ENCODE measurements around the gene FDXR. TPM values are rescaled to one million over a fixed set of nuclear protein-coding genes. Genes with fewer than 3 reads are reported as not detected.

The FDXR gene
- 10 to 100 TPM; 20.0 to 24.3 TPM for total RNA-seq

DNA sequence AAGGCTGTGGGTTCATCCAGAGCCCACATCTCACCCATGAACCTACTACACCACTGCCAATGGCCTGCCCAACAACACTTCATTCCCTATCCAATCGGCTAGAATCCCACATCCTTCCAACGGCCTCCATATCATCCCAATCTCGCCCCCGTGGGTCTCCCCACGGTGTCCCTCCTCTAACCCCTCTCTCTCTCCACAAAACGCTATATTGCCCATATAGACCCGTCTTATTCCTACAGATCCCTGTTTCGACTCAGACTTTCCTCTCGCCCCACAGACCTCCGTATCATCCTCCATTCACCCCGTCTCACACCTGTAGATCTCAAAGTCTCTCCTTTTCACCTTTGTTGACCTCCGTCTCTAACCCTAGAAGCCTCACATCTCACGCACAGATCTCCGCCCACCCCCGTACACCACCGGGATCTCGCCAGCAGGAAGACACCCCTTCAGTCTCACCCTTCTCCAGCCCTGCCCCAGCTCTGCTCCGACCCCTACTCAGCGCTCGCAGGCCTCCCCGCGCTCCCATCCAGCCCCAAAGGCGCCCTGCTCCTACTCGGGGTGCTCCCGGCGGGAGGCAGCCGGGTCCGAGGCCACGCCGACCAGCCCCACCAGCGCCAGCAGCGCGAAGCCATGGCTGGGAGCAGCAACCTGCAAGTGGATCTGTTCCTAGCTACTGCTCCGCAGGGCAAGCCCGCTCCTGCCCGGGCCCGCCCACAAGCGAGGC is at the start of gene FDXR:
Gene FDXR (minus strand): TSS at position 682 of the 724 bp plus-strand sequence. CDS start 50 bp downstream, at position 632.
- CTCF ChIA-PET = interaction anchor here (0.7 to 13.9 kb wide), 9 partner anchors 10 to 299 kb away, joined by 3 to 139 read pairs (median 4); partner anchors contain the start of genes GRIN2C and RAB37
- H3K36me3 Mint-ChIP-seq (ENCODE audit: low read depth) = no peaks in the 10 kb centered on the region
- H3K4me1 Mint-ChIP-seq (ENCODE audit: low read depth) = peaks cover 15% of the 10 kb centered on the region
- ATAC-seq (peak; percentile 2), DNase-seq (no peak)
- peak within 1 kb of the TSS; percentile 75 for H3K4me3 Mint-ChIP-seq
- H3K27me3 Mint-ChIP-seq = no peaks in the 10 kb centered on the region
- H3K27ac Mint-ChIP-seq = peak within 1 kb of the TSS; percentile 94
- POLR2A ChIA-PET = interaction anchor here (0.7 to 2.6 kb wide), 13 partner anchors 8 to 163 kb away, joined by 3 to 11 read pairs (median 5); partner anchors contain the start of genes OTOP2 and RAB37
- TF ChIP-seq, protein P1, sequence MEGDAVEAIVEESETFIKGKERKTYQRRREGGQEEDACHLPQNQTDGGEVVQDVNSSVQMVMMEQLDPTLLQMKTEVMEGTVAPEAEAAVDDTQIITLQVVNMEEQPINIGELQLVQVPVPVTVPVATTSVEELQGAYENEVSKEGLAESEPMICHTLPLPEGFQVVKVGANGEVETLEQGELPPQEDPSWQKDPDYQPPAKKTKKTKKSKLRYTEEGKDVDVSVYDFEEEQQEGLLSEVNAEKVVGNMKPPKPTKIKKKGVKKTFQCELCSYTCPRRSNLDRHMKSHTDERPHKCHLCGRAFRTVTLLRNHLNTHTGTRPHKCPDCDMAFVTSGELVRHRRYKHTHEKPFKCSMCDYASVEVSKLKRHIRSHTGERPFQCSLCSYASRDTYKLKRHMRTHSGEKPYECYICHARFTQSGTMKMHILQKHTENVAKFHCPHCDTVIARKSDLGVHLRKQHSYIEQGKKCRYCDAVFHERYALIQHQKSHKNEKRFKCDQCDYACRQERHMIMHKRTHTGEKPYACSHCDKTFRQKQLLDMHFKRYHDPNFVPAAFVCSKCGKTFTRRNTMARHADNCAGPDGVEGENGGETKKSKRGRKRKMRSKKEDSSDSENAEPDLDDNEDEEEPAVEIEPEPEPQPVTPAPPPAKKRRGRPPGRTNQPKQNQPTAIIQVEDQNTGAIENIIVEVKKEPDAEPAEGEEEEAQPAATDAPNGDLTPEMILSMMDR (IDR thresholded peaks at IDR 0.05) = no peak
- no peaks in the 10 kb centered on the region for H3K9me3 Mint-ChIP-seq
- intact Hi-C loops (cut with micrococcal nuclease) = no loop called here

GRCh38 chr17:74922172-74922571 is 49.4 kb upstream of the FDXR start:
- no peaks in the 10 kb centered on the region for H3K36me3 Mint-ChIP-seq (ENCODE audit: low read depth)
- H3K4me3 Mint-ChIP-seq = no peak overlapping the region
- POLR2A ChIA-PET = no interaction called here
- H3K27ac Mint-ChIP-seq = no peak overlapping the region
- CTCF ChIA-PET = interaction anchor here (1.9 to 9.3 kb wide), 5 partner anchors 8 to 90 kb away, joined by 6 to 73 read pairs (median 13); partner anchors contain the start of gene MRPL58
- no peaks in the 10 kb centered on the region for H3K9me3 Mint-ChIP-seq
- DNase-seq = no peak
- TF ChIP-seq, protein P1 (IDR thresholded peaks at IDR 0.05) = no peak
- H3K4me1 Mint-ChIP-seq (ENCODE audit: low read depth) = peaks cover 10% of the 10 kb centered on the region
- no peak for ATAC-seq
- intact Hi-C loops (cut with micrococcal nuclease) = loop anchor here (5.0 kb wide), 1 partner anchor 35 kb away; no protein-coding TSS in a partner anchor
- H3K27me3 Mint-ChIP-seq = peaks cover 42% of the 10 kb centered on the region

- DNase-seq = no peak
- Mint-ChIP-seq H3K27ac (no peak overlapping the region), H3K4me1 (ENCODE audit: low read depth) (peaks cover 10% of the 10 kb centered on the region), H3K9me3 (no peaks in the 10 kb centered on the region), H3K27me3 (peaks cover 40% of the 10 kb centered on the region), H3K36me3 (ENCODE audit: low read depth) (no peaks in the 10 kb centered on the region), H3K4me3 (no peak overlapping the region)
- POLR2A ChIA-PET = no interaction called here
- CTCF ChIA-PET = interaction anchor here (6.7 to 9.3 kb wide), 2 partner anchors 36 to 40 kb away, joined by 50 to 73 read pairs; no protein-coding TSS in a partner anchor
- TF ChIP-seq, protein P1 (IDR thresholded peaks at IDR 0.05) = no peak
- ATAC-seq = no peak
- intact Hi-C loops (cut with micrococcal nuclease) = loop anchor here (5.0 kb wide), 1 partner anchor 36 kb away; no protein-coding TSS in a partner anchor
These were observed 49.0 kb upstream of the FDXR start for GRCh38 chr17:74921769-74922168.

GRCh38 chr17:74921026-74921681 is 48.4 kb upstream of the FDXR start:
- ATAC-seq = no peak
- ChIA-PET CTCF (interaction anchor here (6.7 to 9.3 kb wide), 2 partner anchors 37 to 40 kb away, joined by 50 to 73 read pairs; no protein-coding TSS in a partner anchor), POLR2A (no interaction called here)
- no peaks in the 10 kb centered on the region for H3K9me3 Mint-ChIP-seq
- TF ChIP-seq, protein P1 (IDR thresholded peaks at IDR 0.05) = no peak
- peaks cover 10% of the 10 kb centered on the region for H3K4me1 Mint-ChIP-seq (ENCODE audit: low read depth)
- peaks cover 41% of the 10 kb centered on the region for H3K27me3 Mint-ChIP-seq
- no peak for DNase-seq
- no peak overlapping the region for H3K27ac Mint-ChIP-seq
- H3K4me3 Mint-ChIP-seq = no peak overlapping the region
- no peaks in the 10 kb centered on the region for H3K36me3 Mint-ChIP-seq (ENCODE audit: low read depth)
- intact Hi-C loops (cut with micrococcal nuclease) = loop anchor here (5.0 kb wide), 1 partner anchor 36 kb away; no protein-coding TSS in a partner anchor

Measured in activated CD8-positive, alpha-beta T cell treated with anti-CD3 and anti-CD28 coated beads for 36 hours (primary cell).